ENCODE data around the gene IGFBPL1.

GRCh38 chr9:38357350-38358114 is 66.7 kb downstream of the IGFBPL1 start:
- TF ChIP-seq, protein P1, sequence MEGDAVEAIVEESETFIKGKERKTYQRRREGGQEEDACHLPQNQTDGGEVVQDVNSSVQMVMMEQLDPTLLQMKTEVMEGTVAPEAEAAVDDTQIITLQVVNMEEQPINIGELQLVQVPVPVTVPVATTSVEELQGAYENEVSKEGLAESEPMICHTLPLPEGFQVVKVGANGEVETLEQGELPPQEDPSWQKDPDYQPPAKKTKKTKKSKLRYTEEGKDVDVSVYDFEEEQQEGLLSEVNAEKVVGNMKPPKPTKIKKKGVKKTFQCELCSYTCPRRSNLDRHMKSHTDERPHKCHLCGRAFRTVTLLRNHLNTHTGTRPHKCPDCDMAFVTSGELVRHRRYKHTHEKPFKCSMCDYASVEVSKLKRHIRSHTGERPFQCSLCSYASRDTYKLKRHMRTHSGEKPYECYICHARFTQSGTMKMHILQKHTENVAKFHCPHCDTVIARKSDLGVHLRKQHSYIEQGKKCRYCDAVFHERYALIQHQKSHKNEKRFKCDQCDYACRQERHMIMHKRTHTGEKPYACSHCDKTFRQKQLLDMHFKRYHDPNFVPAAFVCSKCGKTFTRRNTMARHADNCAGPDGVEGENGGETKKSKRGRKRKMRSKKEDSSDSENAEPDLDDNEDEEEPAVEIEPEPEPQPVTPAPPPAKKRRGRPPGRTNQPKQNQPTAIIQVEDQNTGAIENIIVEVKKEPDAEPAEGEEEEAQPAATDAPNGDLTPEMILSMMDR (IDR thresholded peaks at IDR 0.05) = no peak
- TF ChIP-seq POLR2A (IDR thresholded peaks at IDR 0.05) = no peak
